Posterior cingulate gyrus (tissue), 11 donors: ENCODE data around the gene POLN.
A peak's percentile ranks its signal among the peaks of the same experiment; 100 is the strongest.

Source experiments
- DNase-seq, 10 donors: peaks; one replicate each; pipeline versions ENCODE4 v3.0.0 to v3.0.0-alpha.2; 2020 to 2021; ENCODE audit warnings: mixed read lengths in 3 of 10
- intact Hi-C: fragments of 100-400 bp; cut with DNase I; formaldehyde crosslinking; loops from one replicate; pipeline ENCODE4 v1.15.1; 2023

POLN gene

DNA sequence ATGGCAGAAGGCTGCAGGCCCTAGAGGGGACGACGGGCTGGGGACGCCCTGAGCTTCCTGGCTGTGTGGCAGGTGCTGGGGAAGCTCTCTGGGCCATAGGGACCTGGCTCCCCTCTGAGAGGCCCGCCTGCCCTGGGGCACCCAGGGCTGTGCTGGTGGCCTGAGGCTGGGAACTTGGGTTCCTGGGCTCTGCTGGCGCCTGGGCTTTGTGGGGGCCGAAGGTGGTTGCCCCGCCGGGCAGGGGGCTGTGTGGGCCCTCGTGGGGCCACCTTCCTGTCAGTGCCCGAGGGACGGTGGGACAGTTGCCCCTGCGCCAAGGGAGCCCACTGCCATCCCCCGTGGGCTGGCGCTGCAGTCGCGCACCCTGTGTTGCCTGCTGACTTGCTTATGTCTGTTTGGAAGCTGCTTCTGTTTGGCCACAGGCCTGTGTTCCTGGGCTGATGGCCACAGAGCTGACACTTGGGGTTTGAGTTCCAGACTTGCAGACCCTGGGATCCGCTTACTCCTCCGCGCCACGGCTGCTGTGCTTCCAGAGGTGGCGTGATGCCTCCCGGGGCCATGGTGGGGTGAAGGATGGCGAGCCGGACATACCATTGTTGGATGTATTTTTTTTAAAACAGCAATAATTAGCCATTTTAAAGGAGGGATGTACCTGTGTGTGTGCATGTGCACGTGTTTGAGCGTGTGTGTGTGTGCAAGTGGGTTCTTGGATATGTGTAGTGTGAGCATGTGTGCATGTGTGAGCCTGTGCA, 174.3 kb downstream of the POLN start:
- DNase-seq, result peak in 3 of 10 donors; percentile 74 to 87 (median 84)
- intact Hi-C loops, result loop anchor here (10.0 kb wide), 1 partner anchor 77 kb away; no protein-coding TSS in a partner anchor

DNA sequence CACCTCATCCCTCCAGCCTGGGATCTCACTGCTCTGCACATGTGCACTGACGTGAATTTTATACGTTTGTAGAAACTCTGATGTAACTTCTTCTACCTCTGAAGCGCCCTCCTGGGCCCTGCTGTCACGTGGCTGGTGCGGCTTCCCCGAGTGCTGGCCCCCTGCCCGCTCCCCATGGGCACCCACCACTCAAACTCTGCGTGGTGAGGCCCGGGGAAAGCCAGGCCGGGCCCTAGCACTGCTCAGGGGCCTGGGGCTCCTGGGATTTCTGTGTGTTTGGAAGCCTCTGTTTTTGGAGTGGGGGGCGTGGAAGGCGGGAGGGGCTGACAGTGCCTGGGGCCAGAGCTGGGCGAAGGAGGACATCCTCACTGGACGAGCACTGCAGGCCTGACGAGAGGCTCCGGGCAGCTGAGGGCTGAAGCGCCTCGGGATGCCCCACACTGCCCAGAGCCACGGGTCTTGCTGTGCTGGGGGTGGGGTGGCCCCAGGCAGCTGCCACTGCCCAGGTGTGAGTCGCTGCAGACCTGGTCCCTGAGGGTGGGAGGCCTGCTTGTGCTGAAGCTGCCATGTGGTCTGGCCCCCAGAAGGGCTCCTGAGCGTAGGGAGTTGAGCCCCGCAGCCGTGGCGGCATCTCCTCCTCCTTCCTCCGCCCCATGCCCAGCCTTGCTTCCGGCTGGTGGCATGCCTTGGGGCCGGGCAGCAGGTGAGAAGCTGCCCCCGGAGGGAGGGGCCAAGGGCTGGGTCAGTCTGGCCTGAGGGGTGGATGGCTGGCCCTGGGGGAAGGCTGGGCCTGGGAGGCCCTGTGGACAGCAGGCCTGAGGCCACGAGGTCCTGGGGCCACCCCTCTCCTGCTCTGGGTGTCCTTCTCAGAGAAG, 175.1 kb downstream of the POLN start:
- peak in 3 of 10 donors; percentile 70 to 81 (median 79) for DNase-seq
- intact Hi-C loops, result loop anchor here (10.0 kb wide), 1 partner anchor 78 kb away; no protein-coding TSS in a partner anchor

DNA sequence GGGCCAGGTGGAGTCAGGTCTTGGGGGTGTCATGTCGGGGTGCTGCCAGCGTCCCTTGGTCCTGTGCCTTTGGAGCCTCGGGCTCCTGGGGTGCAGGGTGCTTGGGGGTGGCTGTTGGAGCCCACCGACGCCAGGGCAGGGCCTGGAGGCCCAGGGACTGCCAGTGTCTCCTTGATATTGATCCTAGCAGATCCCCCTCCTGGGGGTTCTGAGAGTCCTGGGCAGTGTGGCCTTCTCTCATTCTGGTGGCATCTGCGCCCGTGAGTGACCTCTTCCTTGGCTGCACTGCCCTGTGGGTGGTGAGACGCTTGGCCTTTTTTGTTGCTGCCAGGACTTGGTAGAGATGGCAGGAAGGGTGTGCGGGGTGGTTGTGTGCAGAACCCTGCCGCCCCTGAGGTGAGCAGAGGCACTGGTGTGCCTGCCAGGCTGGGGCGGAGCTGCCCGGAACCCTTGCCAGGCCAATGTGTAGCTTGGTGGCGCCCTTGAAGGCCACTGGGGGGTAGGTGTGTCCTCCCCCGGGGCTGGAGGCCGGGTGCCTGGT, 175.8 kb downstream of the POLN start:
- DNase-seq, result peak in 4 of 10 donors; percentile 9 to 87 (median 78)
- intact Hi-C loops, result loop anchor here (10.0 kb wide), 1 partner anchor 79 kb away; no protein-coding TSS in a partner anchor

DNA sequence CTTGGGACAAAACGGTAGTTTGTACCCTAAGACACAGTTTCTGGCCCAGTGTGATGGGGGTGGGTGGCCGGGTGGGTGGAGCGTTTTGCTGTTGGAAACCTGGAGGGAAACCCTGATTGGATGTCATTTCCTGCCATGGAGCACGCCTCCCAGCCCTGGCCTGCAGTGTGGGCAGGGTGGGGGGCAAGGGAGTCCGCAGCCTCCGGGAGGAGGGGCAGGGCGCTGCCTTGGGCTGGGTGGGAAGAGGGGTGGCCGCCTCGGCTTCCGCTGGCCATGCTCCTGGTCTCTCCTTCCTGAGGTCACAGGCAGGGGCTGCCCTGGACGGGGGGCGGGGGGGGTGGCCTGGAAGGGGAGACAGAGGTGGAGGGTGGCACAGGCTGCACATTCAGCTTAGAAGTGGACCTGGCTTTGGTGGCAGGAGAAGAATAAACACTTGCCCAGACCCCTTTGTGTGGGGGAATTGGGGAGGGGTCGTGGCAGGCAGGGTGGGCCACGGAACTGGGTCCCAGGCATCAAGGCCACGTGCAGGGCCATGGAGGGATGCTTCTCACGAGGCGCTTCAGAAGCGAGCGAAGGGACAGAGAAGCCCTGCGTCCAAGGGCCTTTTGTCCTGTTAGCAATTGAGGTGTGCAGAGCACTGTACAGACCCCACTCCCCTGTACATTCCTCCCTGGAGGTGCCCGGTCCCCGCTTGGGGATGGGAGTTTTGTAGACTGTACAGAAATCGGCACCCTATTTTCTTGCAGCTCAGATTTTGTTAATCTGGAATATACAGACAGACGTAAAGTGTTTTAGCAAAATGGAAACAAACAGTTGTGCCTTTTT, 176.6 kb downstream of the POLN start:
- DNase-seq, result peak in 3 of 10 donors; percentile 52 to 69 (median 59)
- intact Hi-C loops, result loop anchor here (10.0 kb wide), 1 partner anchor 79 kb away; no protein-coding TSS in a partner anchor

DNA sequence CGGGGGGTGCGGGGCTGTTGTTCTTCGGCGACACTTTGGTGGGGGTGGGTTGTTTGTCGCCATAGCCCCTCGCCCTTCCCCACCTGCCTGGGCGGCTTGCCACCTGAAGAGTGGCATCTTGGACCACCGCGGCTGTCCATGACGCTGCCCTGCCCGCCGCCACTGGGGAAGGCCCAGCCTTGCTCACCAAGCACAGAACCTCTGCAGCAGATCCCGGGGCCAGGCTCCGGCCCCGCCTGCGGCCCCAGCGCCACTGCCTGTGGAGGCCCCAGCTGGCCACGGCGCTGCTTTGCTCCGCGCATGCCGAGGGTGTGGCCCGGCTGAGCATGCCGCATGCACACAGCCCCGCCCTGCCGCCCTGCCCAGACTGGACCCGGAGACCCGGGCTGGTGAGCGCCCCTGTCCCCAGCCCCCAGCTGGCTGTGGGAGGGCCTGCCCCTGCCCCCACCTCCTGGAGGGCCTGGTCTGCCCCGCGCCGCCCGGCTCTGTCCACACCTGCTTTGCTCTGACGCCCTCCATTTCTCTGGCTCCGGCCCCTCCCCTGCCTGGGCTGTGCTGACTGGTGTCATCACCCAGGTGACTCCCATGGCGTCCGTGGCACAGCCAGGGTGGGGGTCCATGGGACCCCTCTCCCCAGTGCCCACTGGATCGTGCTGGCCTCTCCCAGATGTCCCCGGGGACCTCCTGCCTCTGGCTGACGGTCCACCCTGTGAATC, 177.5 kb downstream of the POLN start:
- peak in 4 of 10 donors; percentile 11 to 85 (median 76) for DNase-seq

DNA sequence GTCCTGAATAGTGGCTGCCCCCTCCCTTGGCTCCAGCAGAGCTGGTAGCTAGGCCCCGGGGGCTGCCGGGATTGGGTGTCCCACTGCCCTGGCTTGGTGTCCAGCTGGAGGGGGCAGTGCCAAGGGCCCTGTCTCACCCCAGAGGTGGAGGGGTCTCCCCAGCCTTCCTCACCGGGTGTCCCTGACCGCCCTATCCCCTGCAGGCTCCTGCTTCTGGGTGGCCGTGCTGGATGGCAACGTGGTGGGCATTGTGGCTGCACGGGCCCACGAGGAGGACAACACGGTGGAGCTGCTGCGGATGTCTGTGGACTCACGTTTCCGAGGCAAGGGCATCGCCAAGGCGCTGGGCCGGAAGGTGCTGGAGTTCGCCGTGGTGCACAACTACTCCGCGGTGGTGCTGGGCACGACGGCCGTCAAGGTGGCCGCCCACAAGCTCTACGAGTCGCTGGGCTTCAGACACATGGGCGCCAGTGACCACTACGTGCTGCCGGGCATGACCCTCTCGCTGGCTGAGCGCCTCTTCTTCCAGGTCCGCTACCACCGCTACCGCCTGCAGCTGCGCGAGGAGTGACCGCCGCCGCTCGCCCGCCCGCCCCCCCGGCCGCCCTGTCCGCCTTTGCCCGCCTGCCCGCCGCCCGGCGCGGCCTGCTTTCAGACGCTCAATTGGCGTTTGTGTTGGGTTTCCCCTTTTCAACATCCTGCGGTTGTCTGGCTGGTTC, 178.2 kb downstream of the POLN start:
- intact Hi-C loops, result loop anchor here (10.0 kb wide), 1 partner anchor 81 kb away; no protein-coding TSS in a partner anchor
- peak in 4 of 10 donors; percentile 11 to 82 (median 74) for DNase-seq

More for the DNA sequence above, 177.5 kb downstream of the POLN start:
- intact Hi-C loops, result loop anchor here (10.0 kb wide), 1 partner anchor 80 kb away; no protein-coding TSS in a partner anchor

DNA sequence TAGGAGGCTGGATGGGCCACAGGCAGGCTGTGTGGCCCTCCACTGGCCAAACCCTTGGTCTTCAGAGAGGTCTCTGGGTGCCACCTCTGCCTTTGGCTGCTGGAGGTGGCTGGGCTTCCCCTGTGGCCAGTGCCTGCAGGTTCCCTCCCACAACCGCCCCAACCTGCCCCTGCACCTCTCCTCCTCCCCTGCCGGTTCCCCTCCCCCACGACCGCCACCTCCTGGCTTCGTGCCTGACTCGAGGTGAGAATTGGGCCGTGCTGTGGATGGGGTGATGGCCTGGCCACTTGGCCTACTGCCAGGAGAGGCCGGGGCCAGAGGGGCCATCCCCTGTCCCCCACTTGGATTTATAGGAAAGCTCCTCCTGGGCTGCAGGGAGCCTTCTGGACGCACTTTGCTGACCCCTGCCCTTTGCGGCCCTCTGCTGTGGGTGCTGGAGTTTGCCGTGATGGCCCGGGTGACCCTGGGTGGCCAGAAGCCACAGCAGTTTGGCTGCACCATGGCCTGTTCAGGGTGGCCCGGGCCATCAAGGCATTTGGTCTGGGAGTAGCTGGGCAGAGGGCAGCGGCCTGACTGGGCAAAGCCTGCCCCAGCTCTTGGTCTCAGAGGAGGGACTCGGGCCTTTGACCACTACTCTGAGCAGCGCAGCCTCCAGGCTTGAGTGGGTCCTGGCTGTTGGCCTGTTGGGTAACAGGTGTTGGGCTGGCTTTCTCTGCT, 179.0 kb downstream of the POLN start:
- intact Hi-C loops, result loop anchor here (10.0 kb wide), 1 partner anchor 82 kb away; no protein-coding TSS in a partner anchor
- DNase-seq, result peak in 4 of 10 donors; percentile 6 to 83 (median 71)

DNA sequence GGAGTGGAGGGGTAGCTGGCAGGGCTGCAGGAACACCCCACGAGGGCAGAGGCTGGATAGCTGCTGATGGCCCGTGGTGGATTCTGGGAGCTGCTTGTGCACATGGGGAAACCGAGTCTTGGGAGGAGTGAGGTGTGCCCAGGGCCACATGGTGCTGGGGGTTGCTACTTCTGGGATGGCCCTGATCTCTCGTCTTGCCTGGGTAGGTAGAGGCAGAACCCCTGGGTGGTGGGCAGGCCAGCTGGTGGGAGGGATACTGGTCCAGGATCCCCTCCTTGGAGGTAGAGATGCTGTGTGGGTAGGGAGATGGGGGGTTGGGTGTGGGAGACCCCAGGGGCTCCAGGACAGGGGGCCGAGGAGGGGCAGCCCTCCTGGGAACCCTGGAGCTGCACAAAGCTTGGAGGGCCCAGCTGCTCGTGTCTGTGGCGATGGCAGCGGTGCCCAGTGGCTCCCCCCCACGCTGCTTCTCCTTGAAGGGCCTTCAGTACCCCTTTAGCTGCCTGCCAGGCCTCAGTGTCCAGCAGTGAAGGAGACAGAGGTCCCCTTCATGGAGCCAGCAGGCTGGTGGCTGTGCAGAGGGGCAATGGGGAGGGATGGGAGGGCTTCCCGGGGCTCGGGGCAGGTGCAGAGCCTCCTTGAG, 179.6 kb downstream of the POLN start:
- peak in 4 of 10 donors; percentile 12 to 87 (median 76) for DNase-seq
- intact Hi-C loops, result loop anchor here (10.0 kb wide), 1 partner anchor 83 kb away; no protein-coding TSS in a partner anchor

DNA sequence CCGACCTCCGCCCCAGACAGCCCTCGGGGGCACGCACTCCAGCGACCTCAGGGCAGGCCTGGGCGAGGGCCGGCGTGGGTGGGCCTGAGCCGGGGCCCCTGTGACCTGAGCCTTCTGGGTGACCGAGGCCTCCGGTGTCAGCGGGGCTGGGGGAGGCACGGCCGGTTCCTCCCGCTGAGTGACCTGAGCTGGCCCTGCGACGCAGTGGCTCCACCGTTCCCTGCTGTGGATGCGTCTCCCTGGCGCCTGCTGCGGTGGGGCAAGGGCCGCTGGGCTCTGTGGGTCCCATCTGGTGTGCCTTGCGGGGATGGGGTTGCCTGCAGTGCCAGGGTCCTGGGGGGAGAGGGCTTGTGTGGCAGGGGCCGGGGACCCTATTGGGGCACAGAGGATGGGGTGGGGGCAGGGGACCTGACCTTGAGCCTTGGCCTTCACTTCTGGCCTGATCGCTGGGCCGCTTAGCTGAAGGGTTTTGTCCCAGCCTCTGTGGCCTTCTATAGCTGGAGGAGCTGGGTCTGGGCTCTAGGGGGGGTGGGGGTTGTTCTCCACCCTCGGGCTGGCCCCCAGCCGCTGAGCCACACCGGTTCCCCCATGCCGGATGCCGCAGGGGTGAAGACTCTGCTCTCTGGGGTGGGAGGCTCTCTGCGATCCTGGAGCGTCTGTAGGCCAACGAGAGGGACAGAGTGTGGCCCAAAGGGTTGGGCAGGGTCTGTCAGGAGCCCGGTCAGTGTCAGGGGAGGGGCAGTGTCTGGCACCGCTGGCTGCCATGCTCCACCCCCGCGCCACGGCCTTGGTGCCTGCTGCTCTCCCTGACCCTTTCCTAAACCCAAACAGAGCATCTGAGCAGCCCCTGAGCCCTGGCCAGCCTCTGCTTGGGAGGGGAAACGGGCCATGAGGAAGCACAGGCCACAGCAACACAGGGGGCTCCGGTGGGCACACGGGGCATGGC, 180.5 kb downstream of the POLN start:
- DNase-seq, result peak in 4 of 10 donors; percentile 8 to 83 (median 78)
- intact Hi-C loops, result loop anchor here (10.0 kb wide), 1 partner anchor 83 kb away; no protein-coding TSS in a partner anchor

DNA sequence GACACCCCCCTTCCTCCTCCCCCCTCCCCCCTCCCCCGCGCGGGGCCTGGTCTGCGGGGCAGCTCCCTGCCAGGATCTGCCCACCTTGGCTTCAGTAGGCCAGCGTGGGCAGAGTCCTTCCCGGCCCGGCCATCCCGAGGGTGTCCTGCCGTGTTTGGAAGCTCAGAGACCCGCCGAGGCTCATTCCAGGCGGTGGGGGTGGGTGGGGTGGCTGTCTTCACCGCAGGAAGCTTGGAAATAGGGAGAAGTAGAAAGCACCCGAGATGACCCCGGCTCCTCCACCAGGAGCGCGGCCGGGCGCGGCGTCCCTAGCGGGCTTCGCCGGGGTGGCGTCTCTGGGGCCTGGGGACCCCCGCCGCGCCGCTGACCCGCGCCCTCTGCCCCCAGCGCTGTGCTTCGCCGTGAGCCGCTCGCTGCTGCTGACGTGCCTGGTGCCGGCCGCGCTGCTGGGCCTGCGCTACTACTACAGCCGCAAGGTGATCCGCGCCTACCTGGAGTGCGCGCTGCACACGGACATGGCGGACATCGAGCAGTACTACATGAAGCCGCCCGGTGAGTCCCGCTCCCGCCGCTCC, 181.2 kb downstream of the POLN start:
- peak in 3 of 10 donors; percentile 72 to 85 (median 79) for DNase-seq
- intact Hi-C loops, result loop anchor here (10.0 kb wide), 1 partner anchor 84 kb away; no protein-coding TSS in a partner anchor

DNA sequence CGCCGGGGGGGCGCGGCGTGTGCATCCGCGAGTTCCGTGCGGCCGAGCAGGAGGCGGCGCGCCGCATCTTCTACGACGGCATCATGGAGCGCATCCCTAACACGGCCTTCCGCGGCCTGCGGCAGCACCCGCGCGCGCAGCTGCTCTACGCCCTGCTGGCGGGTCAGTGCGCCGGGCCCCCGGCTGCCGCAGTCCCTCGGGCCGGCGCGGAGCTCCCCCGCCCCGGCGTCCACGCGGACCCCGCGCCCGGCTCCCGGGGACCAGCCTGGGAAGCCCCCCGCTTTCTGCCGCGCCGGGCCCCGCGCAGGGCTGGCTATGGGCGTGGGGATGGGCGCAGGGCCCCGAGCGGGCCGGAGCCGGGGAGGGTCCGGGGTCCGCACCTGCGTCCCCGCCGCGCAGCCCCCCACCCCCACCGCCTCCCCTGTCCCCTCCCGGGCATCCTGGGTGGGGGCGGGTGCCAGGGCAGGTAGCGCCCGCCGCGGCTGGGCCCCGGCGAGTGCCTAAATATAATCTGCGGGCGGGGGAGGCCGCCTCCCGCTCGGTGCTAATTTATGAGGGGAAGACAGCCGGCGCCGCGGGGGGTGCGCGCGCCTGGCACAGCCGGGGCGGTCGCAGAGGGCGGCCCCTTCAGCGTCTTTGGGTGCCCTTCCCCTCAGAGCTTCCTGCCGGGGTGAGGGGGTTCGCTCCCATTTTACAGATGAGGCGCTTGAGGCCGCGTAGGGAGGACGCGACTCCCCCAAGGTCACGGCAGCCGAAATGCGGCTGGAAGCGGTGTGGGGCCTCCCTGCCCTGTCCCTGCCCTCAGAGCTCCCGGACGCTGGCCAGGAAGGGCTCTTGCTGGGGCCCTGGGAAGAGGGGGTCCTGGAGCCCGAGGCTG, 182.0 kb downstream of the POLN start:
- intact Hi-C loops, result loop anchor here (5.0 to 10.0 kb wide), 2 partner anchors 53 to 85 kb away; partner anchors contain the start of gene NELFA

DNA sequence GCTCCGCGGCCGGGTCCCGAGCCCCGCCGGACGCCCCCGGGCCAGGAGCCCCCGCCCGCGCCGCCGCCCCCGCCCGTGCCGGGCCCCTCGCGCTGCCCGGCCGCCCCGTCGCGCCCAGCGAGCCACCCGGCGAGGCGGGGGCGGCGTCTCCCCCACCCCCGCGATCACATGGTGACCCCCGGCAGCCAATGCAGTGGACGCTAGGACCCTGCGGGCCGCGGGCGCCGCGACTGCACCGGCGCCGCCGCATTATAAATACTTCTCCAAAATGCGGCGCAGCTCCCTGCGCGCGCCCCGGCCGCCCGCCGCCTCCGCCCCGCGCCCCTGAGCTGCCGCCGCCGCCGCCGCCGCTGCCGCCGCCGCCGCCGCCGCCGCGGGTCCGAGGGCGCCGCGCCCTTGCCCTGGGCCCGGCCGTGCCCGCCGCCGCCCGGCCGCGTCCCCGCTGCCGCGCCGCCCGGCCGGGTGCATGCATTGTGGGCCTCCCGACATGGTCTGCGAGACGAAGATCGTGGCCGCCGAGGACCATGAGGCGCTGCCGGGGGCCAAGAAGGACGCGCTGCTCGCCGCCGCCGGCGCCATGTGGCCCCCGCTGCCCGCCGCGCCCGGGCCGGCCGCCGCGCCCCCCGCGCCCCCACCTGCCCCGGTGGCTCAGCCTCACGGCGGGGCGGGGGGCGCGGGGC, 182.7 kb downstream of the POLN start, which contains the start of gene NAT8L:
Gene NAT8L (plus strand): TSS at position 282 of the 680 bp plus-strand sequence. CDS start 185 bp downstream, at position 467.
- intact Hi-C loops, result loop anchor here (5.0 kb wide), 1 partner anchor 52 kb away; the partner anchor contains the start of gene NELFA

More for the DNA sequence above, 182.0 kb downstream of the POLN start:
- DNase-seq, result peak in 3 of 10 donors; percentile 84 to 91 (median 84)

More for the DNA sequence above, 182.7 kb downstream of the POLN start, which contains the start of gene NAT8L:
- DNase-seq, result peak; percentile 65 to 97 (median 83)
